Natural killer cell (primary cell): ENCODE measurements around the gene SLC17A9. TPM values are rescaled to one million over a fixed set of nuclear protein-coding genes. Genes with fewer than 3 reads are reported as not detected.

Source experiments
- ATAC-seq, 3 donors: fragments of 150-1000 bp in 2 of 3; fragments of 200-7000 bp in 1 of 3; cut with Tn5 transposase; 1 replicate in 1 of 3; 2 replicates in 2 of 3; pipeline ENCODE4 v1.10.0; 2021; ENCODE audit warnings: mild to moderate bottlenecking in 2 of 3, moderate library complexity in 2 of 3
- DNase-seq, 2 donors: peaks; one replicate each; pipeline versions ENCODE4 v3.0.0 to v3.0.0-alpha.2; 2013 to 2021; ENCODE audit warnings: mixed read lengths in 1 of 2
- H3K27ac ChIP-seq: one replicate; pipeline ENCODE4 v1.5.1; 2013; ENCODE audit warnings: mild to moderate bottlenecking, low read length
- H3K27me3 ChIP-seq: one replicate; pipeline ENCODE4 v1.6.1; 2013; ENCODE audit warnings: low read length; ENCODE audit not compliant: control insufficient read depth, insufficient read depth
- H3K36me3 ChIP-seq: one replicate; pipeline ENCODE4 v1.6.1; 2013; ENCODE audit warnings: low read length; ENCODE audit not compliant: control insufficient read depth, insufficient read depth
- H3K4me1 ChIP-seq: one replicate; pipeline ENCODE4 v1.6.1; 2013; ENCODE audit warnings: low read length; ENCODE audit not compliant: control insufficient read depth, insufficient read depth
- H3K4me3 ChIP-seq: one replicate; pipeline ENCODE4 v1.5.1; 2013; ENCODE audit warnings: low read length
- H3K9me3 ChIP-seq: one replicate; pipeline ENCODE4 v1.6.1; 2013; ENCODE audit warnings: low read length; ENCODE audit not compliant: control insufficient read depth, insufficient read depth
- H3K27ac Mint-ChIP-seq, 2 donors: one replicate each; pipeline ENCODE4 v1.8.0; 2022; ENCODE audit warnings: mild to moderate bottlenecking in 2 of 2, mixed read lengths in 2 of 2, moderate library complexity in 1 of 2
- H3K27me3 Mint-ChIP-seq, 2 donors: one replicate each; pipeline ENCODE4 v1.8.0; 2022; ENCODE audit warnings: low read depth in 2 of 2, mixed read lengths in 2 of 2
- H3K36me3 Mint-ChIP-seq: one replicate; pipeline ENCODE4 v1.8.0; 2022; ENCODE audit warnings: mixed read lengths
- H3K4me1 Mint-ChIP-seq, 2 donors: one replicate each; pipeline ENCODE4 v1.8.0; 2022; ENCODE audit warnings: mixed read lengths in 2 of 2
- H3K4me3 Mint-ChIP-seq: one replicate; pipeline ENCODE4 v1.8.0; 2022; ENCODE audit warnings: mild to moderate bottlenecking, moderate library complexity, mixed read lengths
- H3K9me3 Mint-ChIP-seq, 2 donors: one replicate each; pipeline ENCODE4 v1.8.0; 2022; ENCODE audit warnings: mixed read lengths in 2 of 2
- WGBS: methylation state at CpG from one replicate; pipeline ENCODE4 v1.1.7; 2013; ENCODE audit warnings: missing lambda C conversion rate; ENCODE audit not compliant: insufficient coverage; 5-methylcytosine and 5-hydroxymethylcytosine counted together
- intact Hi-C: fragments of 100-400 bp; cut with micrococcal nuclease; formaldehyde crosslinking; loops from one replicate; pipeline ENCODE4 v1.14.2; 2022
- total RNA-seq, 4 donors: library from RNA; stranded (reverse); fragments of 120-200 nt in 1 of 4; gene quantifications; one replicate each; pipeline versions ENCODE4 v1.2.3 to v1.2.4, GENCODE V29; 2013 to 2022
- TF ChIP-seq, protein P1 (sequence below): fragments of 200-600 bp; IDR thresholded peaks from one replicate; pipeline ENCODE4 v1.8.0; 2022; ENCODE audit warnings: antibody characterized with exemption

The SLC17A9 gene
- total RNA-seq, 3 donors from 2014 or later (not counting 1 experiment from before 2014, with no cell fraction given) = 22.3 to 24.0 (median 23.8) TPM

DNA sequence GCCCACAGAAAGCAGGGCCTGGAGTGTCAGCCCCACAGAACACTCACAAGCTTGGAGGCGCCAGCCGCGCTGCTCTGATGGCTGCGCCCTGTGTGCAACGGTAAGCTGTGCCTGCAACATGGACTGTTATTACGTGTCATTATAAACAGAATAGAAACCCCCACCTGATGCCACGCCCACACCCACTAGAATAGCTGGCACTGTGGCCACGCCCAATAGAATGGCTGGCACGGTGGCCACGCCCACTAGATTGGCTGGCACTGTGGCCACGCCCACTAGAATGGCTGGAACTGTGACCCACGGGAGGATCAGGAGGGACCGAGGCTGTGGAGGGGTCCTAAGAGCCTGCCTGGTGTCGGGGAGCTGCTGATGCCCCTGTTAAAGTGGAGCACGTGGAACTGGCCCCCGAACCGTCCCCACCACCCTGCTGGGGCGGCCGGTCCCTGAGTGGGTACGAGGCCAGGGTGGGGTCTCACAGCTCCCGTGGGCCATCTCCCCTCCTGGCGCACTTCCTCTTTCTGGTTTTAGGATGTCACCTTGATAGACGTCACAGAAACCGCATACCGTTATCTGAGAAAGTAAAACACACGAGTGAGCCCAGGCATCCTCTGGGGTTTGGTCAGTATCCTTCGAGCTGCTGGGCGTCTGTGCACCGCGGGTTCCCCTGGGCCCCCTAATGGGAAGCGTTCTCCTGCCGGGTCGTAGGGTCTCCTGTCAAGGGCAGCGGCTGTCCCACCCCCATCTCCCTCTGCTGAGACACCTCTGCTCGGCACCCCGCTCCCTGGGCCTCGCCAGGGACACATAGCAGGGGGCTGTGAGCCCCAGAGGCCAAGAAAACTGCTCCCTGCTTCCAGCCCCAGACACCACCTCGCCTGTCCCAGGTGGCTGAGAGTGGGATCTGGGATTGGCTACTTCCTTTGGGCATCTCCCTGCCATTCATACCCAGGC lies 25.4 kb downstream of the SLC17A9 start:
- Histone ChIP-seq H3K9me3 (no peaks in the 10 kb centered on the region), H3K27ac (no peak overlapping the region), H3K4me3 (no peak overlapping the region), H3K27me3 (peaks cover 71% of the 10 kb centered on the region), H3K36me3 (no peaks in the 10 kb centered on the region), H3K4me1 (peaks cover 67% of the 10 kb centered on the region)
- Mint-ChIP-seq H3K36me3 (no peaks in the 10 kb centered on the region), H3K27ac (peak overlapping the region in 1 of 2 donors; percentile 22), H3K9me3 (no peaks in the 10 kb centered on the region), H3K4me3 (peak overlapping the region; percentile 55), H3K4me1 (peaks cover 30 to 47% of the 10 kb centered on the region in 2 donors), H3K27me3 (peaks cover 27 to 54% of the 10 kb centered on the region in 2 donors)
- intact Hi-C loops = no loop called here
- DNase-seq = peak; percentile 43 to 94
- WGBS = 16% methylated on average over 38 of the region's 38 CpGs
- TF ChIP-seq, protein P1, sequence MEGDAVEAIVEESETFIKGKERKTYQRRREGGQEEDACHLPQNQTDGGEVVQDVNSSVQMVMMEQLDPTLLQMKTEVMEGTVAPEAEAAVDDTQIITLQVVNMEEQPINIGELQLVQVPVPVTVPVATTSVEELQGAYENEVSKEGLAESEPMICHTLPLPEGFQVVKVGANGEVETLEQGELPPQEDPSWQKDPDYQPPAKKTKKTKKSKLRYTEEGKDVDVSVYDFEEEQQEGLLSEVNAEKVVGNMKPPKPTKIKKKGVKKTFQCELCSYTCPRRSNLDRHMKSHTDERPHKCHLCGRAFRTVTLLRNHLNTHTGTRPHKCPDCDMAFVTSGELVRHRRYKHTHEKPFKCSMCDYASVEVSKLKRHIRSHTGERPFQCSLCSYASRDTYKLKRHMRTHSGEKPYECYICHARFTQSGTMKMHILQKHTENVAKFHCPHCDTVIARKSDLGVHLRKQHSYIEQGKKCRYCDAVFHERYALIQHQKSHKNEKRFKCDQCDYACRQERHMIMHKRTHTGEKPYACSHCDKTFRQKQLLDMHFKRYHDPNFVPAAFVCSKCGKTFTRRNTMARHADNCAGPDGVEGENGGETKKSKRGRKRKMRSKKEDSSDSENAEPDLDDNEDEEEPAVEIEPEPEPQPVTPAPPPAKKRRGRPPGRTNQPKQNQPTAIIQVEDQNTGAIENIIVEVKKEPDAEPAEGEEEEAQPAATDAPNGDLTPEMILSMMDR = no peak
- ATAC-seq = peak; percentile 66 to 69 (median 67)

- Histone ChIP-seq H3K27me3 (peaks cover 64% of the 10 kb centered on the region), H3K4me3 (no peak overlapping the region), H3K36me3 (no peaks in the 10 kb centered on the region), H3K4me1 (peaks cover 63% of the 10 kb centered on the region), H3K27ac (no peak overlapping the region), H3K9me3 (no peaks in the 10 kb centered on the region)
- TF ChIP-seq, protein P1 = no peak
- 15% methylated on average over 13 of the region's 13 CpGs for WGBS
- intact Hi-C loops = no loop called here
- H3K4me1 Mint-ChIP-seq = peaks cover 30 to 51% of the 10 kb centered on the region in 2 donors
- ATAC-seq (no peak), DNase-seq (no peak)
- peaks cover 27 to 53% of the 10 kb centered on the region in 2 donors for H3K27me3 Mint-ChIP-seq
- no peaks in the 10 kb centered on the region for H3K9me3 Mint-ChIP-seq
- no peaks in the 10 kb centered on the region for H3K36me3 Mint-ChIP-seq
- peak overlapping the region in 1 of 2 donors; percentile 14 for H3K27ac Mint-ChIP-seq
- peak overlapping the region; percentile 35 for H3K4me3 Mint-ChIP-seq
Measured at GRCh38 chr20:62978561-62978943, 26.0 kb downstream of the SLC17A9 start.

DNA sequence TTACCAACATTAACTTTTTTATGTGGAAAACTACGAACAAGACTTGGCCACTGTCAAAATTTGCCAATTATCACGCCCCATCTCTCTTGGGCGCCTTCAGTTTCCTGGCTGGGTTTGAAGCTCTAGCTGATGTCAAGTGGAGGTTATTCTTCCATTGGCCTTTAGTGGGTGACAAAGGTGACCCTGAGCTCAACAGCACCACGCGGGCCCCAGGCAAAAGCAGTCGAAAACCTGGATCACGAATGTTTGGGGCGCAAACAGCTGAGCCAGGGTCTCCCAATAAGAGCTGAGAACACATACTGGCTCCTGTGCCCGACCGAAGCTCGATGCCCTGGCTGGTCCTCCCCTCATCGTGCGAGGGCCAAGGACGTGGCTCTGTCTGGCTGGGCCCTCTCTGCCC lies 26.8 kb downstream of the SLC17A9 start:
- no peak for DNase-seq
- no peaks in the 10 kb centered on the region for H3K9me3 ChIP-seq
- WGBS = 67% methylated on average over 14 of the region's 14 CpGs
- Mint-ChIP-seq H3K36me3 (no peaks in the 10 kb centered on the region), H3K27me3 (peaks cover 26 to 50% of the 10 kb centered on the region in 2 donors), H3K9me3 (no peaks in the 10 kb centered on the region), H3K4me3 (no peak overlapping the region), H3K27ac (no peak overlapping the region), H3K4me1 (peaks cover 30 to 52% of the 10 kb centered on the region in 2 donors)
- H3K4me1 ChIP-seq = peaks cover 63% of the 10 kb centered on the region
- intact Hi-C loops = no loop called here
- peaks cover 58% of the 10 kb centered on the region for H3K27me3 ChIP-seq
- no peak overlapping the region for H3K27ac ChIP-seq
- no peak overlapping the region for H3K4me3 ChIP-seq
- no peak for ATAC-seq
- TF ChIP-seq, protein P1 = no peak
- no peaks in the 10 kb centered on the region for H3K36me3 ChIP-seq
